NCI-H1105 (cell line): ENCODE results near the gene TMEM14B.
A peak's percentile ranks its signal among the peaks of the same experiment; 100 is the strongest.
"Not testable (repeated sequence)": the region's sequence is repeated elsewhere in the genome, so short reads cannot be mapped to it uniquely, and the experiment has no call there.

Experiments
- DNase-seq: peaks from one replicate; lab custom pipeline; 2025; lab: John Stamatoyannopoulos, UW

TMEM14B gene

GRCh38 chr6:10746915-10747250 lies 722 bp upstream of the TMEM14B start:
- DNase-seq, result no peak

DNA sequence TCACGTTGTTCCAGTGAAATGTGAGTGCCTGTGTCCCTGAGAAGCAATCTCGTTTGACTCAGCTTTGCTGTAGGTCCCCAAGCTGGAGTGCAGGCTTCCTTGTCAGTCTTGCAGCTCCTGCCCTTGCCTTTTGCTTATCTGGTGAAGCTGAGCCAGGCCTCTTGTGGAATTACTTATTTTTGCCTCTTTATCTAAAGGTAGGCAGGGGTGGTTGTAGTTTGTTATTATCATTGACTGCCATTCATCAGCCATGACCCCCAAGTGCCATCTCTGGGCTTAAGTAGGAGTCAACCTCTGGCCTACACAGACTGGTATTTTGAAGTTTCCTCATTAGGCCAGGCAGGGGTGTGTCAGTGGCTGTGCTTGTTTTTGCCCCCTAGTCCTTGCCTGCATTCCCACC lies 2.1 kb downstream of the TMEM14B start:
- DNase-seq, result no peak

DNA sequence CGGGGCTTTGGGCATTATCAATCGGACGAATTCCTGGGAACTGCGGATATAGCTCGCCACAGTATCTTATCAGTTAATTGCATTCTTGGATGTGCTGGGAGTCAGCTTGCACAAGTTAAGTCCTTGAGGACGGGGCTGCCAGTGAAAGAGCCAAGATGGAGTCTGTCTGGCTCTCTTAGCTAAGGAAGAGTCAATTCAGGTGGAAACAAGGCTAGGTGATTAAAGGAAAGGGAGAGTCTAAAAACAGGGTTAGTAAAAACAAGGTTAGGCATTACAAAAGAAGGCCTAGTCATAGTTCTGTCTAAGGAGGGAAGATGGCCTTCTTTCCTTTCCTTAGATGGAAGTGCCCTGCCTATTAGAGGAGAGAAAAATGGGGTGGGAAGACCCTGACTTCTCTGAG lies 3.0 kb downstream of the TMEM14B start:
- DNase-seq, result not testable (repeated sequence)

GRCh38 chr6:10751757-10752156 lies 4.2 kb downstream of the TMEM14B start:
- DNase-seq, result not testable (repeated sequence)

GRCh38 chr6:10756085-10756484 lies 8.5 kb downstream of the TMEM14B start:
- no peak for DNase-seq

DNA sequence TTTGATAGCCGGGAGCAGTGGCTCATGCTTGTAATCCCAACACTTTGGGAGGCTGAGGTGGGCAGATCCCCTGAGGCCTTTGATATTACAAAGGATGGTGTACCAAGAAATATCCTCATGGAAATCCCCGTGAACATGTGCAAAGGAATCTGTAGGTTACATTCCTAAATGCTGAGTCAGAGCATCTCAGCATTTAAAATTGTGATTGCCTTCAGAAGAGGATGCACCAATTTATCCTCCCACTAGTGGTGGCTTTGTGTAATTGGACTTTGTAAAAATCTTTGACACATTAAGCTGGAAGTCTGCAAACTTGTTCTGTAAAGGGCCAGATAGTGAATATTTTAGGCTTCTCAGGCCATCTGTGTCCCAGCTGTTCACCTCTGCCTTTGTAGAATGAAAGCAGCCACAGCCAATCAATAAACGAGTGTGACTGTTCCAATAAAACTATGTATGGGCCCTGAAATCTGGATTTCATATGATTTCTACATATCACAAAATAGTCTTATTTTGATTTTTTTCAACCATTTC lies 11.8 kb downstream of the TMEM14B start:
- no peak for DNase-seq

DNA sequence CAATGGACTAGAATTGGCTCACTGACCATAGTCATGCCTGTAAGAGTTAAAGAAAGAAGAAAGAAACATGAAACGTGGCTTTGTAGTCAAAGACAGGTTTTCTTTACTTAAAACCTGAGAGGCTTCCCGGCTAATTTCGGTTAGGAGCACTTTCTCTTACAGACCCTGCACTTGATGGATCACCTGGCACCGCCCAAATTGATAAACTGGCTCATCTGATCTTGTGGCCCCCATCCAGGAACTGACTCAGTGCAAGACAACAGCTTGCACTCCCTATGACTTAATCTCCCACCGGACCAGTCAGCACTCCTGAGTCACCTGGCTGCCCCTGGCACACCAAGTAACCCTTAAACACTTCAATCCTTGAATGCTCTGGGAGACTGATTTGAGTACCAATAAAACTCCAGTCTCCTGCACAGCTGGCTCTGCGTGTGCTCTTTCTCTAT lies 12.3 kb downstream of the TMEM14B start:
- no peak for DNase-seq

DNA sequence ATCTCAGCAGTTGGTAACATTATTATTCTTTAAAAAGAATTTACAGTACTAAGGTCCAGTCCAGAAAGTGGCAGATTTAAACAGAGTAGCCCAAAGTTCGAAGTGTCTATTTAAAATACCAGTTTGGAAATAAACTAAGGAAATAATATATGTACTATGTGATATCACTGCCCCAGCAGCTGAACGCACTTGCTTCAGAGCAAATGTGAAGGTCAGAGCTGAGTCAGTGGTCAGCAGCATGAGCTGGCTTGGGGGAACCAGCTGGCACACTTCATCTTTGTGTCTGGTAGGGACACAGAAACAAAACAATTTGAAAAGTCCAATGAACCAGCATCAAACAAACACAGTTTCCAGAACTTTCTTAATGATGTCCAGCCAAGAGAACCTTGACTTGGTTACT lies 15.4 kb downstream of the TMEM14B start:
- no peak for DNase-seq

DNA sequence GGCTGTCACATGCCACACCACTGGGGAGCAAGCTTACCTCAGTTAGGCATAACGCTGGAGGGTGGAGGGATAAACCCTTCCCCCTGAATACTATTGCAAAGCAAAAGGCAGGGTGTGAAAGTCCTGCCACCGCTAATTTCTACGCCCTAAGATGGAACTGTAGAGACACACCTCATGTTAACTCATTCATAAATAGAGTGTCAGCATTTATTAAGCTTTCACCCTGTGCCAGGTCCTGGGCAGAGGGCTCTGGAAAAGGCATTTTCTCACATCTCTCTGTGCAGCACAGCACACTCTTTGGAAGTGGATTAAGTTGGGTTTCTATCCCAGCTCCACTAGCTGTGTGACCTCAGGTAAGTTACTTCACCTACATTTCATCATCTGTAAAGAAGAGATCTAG lies 21.8 kb downstream of the TMEM14B start:
- no peak for DNase-seq

- DNase-seq, result no peak
Observed at GRCh38 chr6:10771371-10771894, 23.8 kb downstream of the TMEM14B start.

DNA sequence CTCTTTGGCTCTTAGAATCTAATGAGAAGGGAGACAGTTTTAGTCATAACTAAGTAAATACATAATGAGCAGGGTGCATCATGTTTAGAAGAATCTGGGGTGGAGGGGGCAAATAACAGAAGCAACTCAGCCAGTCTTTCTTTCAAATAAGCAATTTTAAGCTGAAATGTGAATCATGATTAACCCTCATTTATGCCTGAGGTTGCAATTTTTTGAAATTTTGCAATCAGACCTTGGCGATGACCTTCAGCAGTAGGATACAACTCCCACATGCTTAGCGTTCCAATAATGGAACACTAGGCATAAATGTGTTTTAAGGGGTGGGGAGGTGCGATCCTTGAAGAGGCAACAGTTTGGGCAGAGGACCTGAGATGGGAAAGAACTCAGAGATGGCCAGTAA lies 30.6 kb downstream of the TMEM14B start:
- DNase-seq, result no peak

DNA sequence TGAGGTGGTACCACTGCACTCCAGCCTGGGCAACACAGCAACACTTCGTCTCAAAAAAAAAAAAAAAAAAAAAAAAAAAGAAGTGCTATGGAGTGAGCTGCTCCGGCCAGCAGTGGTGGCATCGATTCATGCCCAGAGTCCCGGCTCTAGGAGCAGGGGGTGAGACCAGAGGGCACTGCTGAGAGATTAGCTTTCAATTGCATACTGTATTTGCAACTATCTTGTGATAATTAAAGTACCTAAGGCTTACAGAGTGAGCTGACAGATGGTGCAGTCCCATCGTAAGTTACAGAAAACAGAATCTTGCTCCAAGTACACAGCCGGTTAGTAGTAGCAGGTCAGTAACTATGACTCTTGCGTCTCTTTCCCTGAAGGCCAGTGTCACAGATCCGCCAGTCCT lies 31.5 kb downstream of the TMEM14B start:
- no peak for DNase-seq

GRCh38 chr6:10791673-10792072 lies 44.1 kb downstream of the TMEM14B start:
- DNase-seq, result no peak

DNA sequence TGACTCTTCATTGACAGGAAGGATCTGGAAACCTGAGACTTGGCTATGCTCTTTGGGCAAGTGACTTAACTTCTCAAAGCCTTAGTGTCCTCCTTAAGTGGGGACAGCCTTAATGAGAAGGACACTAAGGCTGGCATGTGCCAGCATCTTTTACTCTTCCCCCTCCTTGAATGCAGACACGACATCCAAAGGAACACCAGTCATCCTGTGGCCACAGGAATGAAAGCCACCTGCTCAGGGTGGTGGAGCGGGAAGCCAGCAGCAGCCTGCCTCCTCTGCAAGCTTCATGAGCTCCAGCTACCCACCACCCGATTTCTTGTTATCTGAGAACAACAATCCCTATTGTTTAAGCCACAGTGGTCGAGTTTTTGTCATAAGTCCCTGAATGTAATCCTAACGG lies 44.5 kb downstream of the TMEM14B start:
- DNase-seq, result no peak

- DNase-seq, result no peak
Observed at GRCh38 chr6:10793035-10793434, 45.4 kb downstream of the TMEM14B start.

- no peak for DNase-seq
Observed at GRCh38 chr6:10793695-10794094, 46.1 kb downstream of the TMEM14B start.

DNA sequence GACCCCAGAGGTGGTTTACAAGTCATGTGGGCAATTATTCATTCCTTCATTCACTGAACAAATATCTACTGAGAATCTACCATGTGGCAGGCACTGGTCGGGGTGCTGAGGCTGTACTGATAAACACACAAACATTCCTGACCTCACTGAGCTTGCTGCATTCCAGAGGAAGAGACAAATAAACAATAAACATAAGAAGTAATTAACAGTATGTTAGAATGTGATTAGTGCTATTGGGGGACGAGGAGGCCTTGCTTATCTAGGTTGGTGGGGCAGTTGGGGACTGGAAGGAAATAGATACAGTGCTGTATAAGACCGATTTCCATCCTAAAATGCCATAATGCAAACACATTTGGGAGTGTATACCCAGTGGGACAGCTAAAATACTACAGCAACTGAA lies 46.6 kb downstream of the TMEM14B start:
- DNase-seq, result no peak

DNA sequence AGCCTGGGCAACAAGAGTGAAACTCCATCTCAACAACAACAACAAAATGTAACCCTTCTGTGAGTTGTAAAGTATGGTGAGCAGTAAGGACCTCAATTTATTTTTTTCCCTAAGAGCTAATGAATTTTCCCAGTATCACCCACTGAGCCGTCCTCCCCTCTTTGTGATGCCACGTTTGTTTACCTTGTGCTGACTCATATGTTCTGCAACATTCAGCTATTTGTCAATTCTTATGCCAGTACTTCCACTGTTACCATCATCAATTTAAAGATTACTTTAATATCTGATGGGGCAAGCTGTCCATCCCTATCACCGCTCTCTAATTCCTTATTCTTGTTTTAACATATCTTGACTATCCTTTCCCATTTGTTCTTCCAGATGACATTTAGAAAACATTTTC lies 53.2 kb downstream of the TMEM14B start:
- DNase-seq, result no peak

GRCh38 chr6:10801224-10801848 lies 53.7 kb downstream of the TMEM14B start:
- peak; percentile 54 for DNase-seq
